RWPE2 (cell line): ENCODE measurements around the gene NPAS1.
A peak's percentile ranks its signal among the peaks of the same experiment; 100 is the strongest.

ENCODE experiments used
- ATAC-seq: fragments of 200-7000 bp; cut with Tn5 transposase; 3 replicates; pipeline ENCODE4 v1.9.1; 2021; ENCODE audit warnings: low read depth
- DNase-seq: peaks from one replicate; pipeline ENCODE4 v3.0.0-alpha.2; 2020; ENCODE audit warnings: low spot score
- H3K27ac ChIP-seq: fragments of 450-650 bp; 2 replicates; pipeline ENCODE4 v1.5.1; 2017; ENCODE audit warnings: mild to moderate bottlenecking; ENCODE audit not compliant: poor library complexity, severe bottlenecking
- H3K27me3 ChIP-seq: fragments of 250-450 bp; sonication (Bioruptor Pico); 2 replicates; pipeline ENCODE4 v1.5.1; 2021; ENCODE audit warnings: mild to moderate bottlenecking, moderate library complexity; ENCODE audit not compliant: insufficient read depth, poor library complexity, severe bottlenecking
- H3K36me3 ChIP-seq: fragments of 250-450 bp; sonication (Bioruptor Pico); 2 replicates; pipeline ENCODE4 v1.5.1; 2020; ENCODE audit warnings: low read depth, mild to moderate bottlenecking, moderate library complexity
- H3K4me1 ChIP-seq: fragments of 250-450 bp; sonication (Bioruptor Pico); 2 replicates; pipeline ENCODE4 v1.5.1; 2021; ENCODE audit warnings: mild to moderate bottlenecking, moderate library complexity; ENCODE audit not compliant: insufficient read depth, poor library complexity, severe bottlenecking
- H3K4me3 ChIP-seq: fragments of 250-450 bp; sonication (Bioruptor Pico); 2 replicates; pipeline ENCODE4 v1.5.1; 2021; ENCODE audit warnings: mild to moderate bottlenecking, moderate library complexity; ENCODE audit not compliant: severe bottlenecking
- H3K9me3 ChIP-seq: fragments of 250-450 bp; sonication (Bioruptor Pico); 2 replicates; pipeline ENCODE4 v1.5.1; 2021; ENCODE audit warnings: mild to moderate bottlenecking, moderate library complexity; ENCODE audit not compliant: severe bottlenecking
- TF ChIP-seq, protein P1 (sequence below): fragments of 450-650 bp; IDR thresholded peaks from one replicate; pipeline ENCODE4 v1.5.1; 2017; ENCODE audit warnings: mild to moderate bottlenecking, moderate library complexity; ENCODE audit not compliant: poor library complexity, severe bottlenecking

The NPAS1 gene

DNA sequence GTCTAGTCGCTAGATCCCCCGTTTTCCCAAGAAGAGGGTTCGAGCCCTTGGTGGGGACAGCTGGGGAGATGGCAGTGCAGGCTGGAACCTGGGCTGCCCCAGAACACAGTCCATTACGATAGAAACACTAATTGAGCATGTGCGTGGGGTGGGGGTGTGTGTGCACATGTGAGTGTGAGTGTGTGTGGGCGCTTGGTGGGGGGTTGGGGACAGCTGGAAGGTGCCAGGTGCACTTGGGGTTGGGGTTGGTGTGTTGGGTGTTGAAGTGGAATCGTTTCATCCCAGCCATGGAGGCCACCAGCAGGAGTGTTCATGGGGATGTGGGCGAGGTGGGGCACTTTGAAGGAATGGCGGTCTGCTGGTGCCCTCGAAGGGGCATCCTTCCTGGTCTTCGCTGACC lies 18.1 kb upstream of the NPAS1 start:
- Histone ChIP-seq H3K27me3 (no peaks in the 10 kb centered on the region), H3K9me3 (no peaks in the 10 kb centered on the region), H3K4me1 (no peaks in the 10 kb centered on the region), H3K27ac (no peak overlapping the region), H3K36me3 (peaks cover 35% of the 10 kb centered on the region), H3K4me3 (no peak overlapping the region)
- DNase-seq (no peak), ATAC-seq (no peak)
- TF ChIP-seq, protein P1, sequence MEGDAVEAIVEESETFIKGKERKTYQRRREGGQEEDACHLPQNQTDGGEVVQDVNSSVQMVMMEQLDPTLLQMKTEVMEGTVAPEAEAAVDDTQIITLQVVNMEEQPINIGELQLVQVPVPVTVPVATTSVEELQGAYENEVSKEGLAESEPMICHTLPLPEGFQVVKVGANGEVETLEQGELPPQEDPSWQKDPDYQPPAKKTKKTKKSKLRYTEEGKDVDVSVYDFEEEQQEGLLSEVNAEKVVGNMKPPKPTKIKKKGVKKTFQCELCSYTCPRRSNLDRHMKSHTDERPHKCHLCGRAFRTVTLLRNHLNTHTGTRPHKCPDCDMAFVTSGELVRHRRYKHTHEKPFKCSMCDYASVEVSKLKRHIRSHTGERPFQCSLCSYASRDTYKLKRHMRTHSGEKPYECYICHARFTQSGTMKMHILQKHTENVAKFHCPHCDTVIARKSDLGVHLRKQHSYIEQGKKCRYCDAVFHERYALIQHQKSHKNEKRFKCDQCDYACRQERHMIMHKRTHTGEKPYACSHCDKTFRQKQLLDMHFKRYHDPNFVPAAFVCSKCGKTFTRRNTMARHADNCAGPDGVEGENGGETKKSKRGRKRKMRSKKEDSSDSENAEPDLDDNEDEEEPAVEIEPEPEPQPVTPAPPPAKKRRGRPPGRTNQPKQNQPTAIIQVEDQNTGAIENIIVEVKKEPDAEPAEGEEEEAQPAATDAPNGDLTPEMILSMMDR, result no peak

DNA sequence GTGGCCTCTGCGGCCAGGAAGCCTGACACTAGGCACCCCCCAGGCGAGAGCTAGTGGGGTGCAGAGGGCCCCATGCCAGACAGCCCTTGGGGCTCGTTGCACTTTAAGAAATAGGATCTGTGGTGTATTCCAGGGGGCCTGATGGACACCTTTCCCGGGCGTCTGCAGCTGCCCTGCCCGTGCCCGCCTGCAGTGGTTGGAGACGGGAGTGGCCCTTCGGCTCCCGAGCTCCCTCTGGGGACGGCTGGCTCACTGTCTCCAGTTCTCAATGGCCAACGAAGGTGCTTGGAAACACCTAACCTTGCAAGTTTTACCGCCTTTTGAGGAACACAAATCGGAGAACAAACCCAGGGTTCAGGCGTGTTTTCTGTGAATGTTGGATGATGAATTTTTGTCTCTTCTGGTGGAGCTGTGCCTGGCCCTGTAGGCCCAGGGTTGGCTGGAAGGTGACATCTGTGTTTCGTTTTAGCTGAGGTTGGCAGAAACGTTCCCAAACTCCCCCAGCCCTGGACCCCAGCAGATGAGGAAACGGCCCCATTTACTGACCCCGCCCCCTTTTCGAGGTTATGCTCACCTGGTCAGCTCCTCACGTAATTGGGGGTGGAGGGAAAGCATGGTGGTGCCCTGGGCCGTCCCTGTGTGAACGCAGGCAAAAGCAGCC lies 17.4 kb upstream of the NPAS1 start:
- ATAC-seq, result 0 out of 3 replicates have a peak, but pooled peaks have one; percentile 15
- H3K36me3 ChIP-seq, result peaks cover 28% of the 10 kb centered on the region

DNA sequence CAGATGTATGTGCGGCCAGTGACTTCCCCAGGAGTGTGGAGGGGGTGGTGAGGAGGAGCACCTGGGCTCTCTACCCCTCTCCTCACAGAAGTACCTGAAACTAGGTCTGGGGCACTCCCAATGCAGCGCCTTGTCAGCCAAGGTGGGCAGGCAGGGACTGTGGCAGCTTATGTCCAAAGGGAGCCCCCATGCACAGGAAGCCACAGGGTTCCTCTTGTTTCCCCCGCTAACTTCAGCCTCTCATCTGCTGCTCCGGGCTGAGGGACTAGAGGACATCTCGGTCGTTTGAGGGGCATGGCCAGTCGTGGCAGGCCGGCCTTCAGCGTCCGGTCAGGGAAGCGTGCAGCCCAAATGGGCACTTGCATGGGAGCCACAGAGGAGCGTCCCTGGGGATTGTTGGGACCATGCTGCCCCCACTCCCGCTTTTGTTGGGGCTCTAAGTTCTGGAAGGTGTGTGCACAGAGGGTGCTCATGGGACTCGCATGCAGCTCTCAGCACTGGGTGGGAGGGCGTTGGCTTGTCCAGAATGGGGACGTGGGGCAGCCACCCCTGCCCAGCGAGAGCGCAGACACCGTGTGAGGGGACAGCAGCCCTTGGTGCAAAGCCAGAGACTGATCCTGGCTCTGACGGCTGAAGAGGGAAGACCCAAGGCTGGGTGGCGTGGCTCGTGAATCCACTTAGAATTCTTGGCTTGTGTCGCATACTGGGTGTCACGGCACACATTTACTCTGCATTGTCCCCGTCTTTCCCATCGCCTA lies 16.6 kb upstream of the NPAS1 start:
- TF ChIP-seq, protein P1, result no peak
- no peak for DNase-seq
- no peak for ATAC-seq
- no peaks in the 10 kb centered on the region for H3K9me3 ChIP-seq
- H3K4me1 ChIP-seq, result no peaks in the 10 kb centered on the region
- H3K36me3 ChIP-seq, result peaks cover 23% of the 10 kb centered on the region
- H3K4me3 ChIP-seq, result no peak overlapping the region
- H3K27ac ChIP-seq, result no peak overlapping the region
- no peaks in the 10 kb centered on the region for H3K27me3 ChIP-seq

More for the DNA sequence above, 17.4 kb upstream of the NPAS1 start:
- DNase-seq, result no peak
- TF ChIP-seq, protein P1, result peak; percentile 17
- H3K27ac ChIP-seq, result no peak overlapping the region
- no peaks in the 10 kb centered on the region for H3K4me1 ChIP-seq
- no peaks in the 10 kb centered on the region for H3K9me3 ChIP-seq
- H3K27me3 ChIP-seq, result no peaks in the 10 kb centered on the region
- no peak overlapping the region for H3K4me3 ChIP-seq

DNA sequence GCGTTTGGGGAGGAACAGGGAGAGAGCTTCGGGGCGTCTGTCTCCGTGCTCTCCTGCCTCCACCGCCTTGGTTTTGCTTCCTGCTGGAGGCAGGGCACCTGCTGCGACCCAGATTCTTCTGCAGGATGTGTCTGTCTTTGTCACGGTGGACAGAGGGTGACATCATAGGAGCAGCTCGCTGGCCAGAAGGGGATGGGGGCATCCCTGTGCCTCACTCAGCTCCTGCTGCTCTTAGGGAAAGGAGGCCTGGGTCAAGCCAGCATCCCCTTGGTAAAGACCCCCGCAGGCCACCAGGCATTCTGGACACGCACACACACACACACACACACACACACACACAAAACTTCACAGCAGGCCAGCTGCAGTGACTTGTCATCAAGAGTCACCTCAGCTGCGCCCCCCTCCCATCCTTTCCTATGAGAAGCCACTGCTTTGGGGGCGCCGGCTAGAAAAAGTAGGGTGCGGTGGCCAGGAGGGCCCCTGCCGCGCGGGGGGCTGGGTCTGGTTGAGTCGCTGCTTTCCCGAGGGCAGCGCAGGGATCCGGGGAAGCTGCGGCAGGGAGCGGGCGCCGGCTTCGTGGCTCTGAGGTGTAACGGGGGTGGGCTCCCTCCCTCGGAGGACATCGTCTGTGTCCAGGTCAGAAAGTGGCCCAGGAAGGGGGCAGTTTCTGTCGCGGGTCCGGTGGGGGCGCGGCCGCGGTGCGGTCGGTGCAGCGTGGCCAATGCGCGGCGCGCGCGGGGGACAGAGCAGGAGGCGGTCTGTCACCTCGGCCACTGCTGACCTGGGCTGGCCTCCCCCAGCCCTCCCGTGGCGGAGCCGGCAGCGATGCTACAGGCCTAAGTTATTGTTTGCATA lies 15.8 kb upstream of the NPAS1 start:
- Histone ChIP-seq H3K4me3 (no peak overlapping the region), H3K9me3 (no peaks in the 10 kb centered on the region), H3K27ac (no peak overlapping the region), H3K27me3 (no peaks in the 10 kb centered on the region), H3K4me1 (no peaks in the 10 kb centered on the region), H3K36me3 (peaks cover 15% of the 10 kb centered on the region)
- ATAC-seq (no peak), DNase-seq (no peak)
- TF ChIP-seq, protein P1, result no peak
